K562 treated with DMSO at 1 percent for 24 hours (cell line): ENCODE data around the gene NXPE3. TPM values are rescaled to one million over a fixed set of nuclear protein-coding genes. Genes with fewer than 3 reads are reported as not detected.

Source experiments
- total RNA-seq: library from RNA; unstranded; fragments of 300-600 nt; gene quantifications from 2 replicates; pipeline ENCODE4 v1.2.3, GENCODE V29; 2022; ENCODE audit warnings: low read depth; ENCODE audit not compliant: insufficient read depth

Gene NXPE3
- 7.1 and 7.6 TPM in 2 replicates for total RNA-seq

GRCh38 chr3:101779047-101779821, at the start of gene NXPE3:
Gene NXPE3 (plus strand): TSS chr3:101779211. CDS start chr3:101785597, 6,386 bp downstream.

GRCh38 chr3:101848754-101849713, 70.0 kb downstream of the NXPE3 start, which contains the start of gene NFKBIZ:
Gene NFKBIZ (plus strand): TSS chr3:101849514. CDS start chr3:101849629, 115 bp downstream.

Other genes starting within 250 kb of the NXPE3 start
- gene TRMT10C, start 217.3 kb upstream of the NXPE3 start, total RNA-seq: 11.0 and 14.1 TPM in 2 replicates
- gene PCNP, start 205.0 kb upstream of the NXPE3 start, total RNA-seq: 33.3 and 45.0 TPM in 2 replicates
- gene ZBTB11, start 102.1 kb upstream of the NXPE3 start, total RNA-seq: 11.9 and 13.0 TPM in 2 replicates
- gene RPL24, start 92.5 kb upstream of the NXPE3 start, total RNA-seq: 1,678 and 1,879 TPM in 2 replicates
- gene CEP97, start 54.6 kb upstream of the NXPE3 start, total RNA-seq: 3.1 and 3.4 TPM in 2 replicates
- 18.8 and 20.5 TPM in 2 replicates for gene NFKBIZ, start 70.3 kb downstream of the NXPE3 start, total RNA-seq